AG08396 (cell line): ENCODE data around the gene HOXC9.

Experiments used
- DNase-seq: peaks from one replicate; pipeline ENCODE4 v3.0.0; 2012; ENCODE audit warnings: low spot score, mixed read lengths

Gene HOXC9

DNA sequence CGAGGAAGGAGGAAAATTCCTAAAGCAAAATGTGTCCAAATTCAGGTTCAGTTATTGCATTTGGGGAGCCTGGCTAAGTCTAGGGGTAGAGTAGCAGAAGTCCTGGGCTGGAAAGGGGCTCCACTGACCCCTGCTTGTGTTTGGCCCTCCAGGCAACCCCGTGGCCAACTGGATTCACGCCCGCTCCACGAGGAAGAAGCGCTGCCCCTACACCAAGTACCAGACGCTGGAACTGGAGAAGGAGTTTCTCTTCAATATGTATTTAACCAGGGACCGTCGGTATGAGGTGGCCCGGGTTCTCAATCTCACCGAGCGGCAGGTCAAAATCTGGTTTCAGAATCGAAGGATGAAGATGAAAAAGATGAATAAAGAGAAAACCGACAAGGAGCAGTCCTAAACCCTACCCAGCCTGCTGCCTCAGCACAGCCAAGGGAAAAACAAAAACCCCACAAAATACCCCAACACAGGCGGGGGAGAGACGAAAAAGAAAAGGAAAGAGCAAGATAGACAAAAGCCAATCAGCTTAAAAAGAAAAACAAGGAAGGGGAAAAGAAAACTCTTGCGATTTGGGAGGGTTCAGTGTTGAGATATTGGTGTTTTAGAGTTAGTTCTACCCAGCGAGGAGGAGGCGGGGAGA is 2.4 kb downstream of the HOXC9 start:
- DNase-seq = no peak

DNA sequence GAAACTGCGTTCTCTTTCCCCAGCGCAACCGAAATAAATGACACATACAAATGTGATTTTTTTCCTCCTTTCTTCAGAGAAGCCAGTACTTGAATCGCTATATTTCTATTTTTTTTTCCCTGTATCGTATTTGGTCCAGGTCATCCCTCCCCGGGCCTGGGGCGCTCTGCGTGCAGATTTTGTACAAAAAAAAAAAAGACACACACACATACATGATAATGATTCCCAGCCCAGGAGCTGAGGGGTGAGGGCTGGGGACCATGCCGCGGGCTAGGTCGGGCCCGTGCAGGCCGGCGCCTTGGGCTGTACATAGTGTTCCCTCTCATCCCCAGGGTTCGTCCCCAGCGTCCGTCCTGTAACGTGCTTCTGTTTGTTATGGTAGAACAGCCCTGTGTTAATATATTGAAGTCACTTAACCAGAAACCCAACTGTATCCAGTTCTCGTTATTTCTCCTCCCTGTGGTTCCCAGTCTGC is 3.0 kb downstream of the HOXC9 start:
- no peak for DNase-seq

DNA sequence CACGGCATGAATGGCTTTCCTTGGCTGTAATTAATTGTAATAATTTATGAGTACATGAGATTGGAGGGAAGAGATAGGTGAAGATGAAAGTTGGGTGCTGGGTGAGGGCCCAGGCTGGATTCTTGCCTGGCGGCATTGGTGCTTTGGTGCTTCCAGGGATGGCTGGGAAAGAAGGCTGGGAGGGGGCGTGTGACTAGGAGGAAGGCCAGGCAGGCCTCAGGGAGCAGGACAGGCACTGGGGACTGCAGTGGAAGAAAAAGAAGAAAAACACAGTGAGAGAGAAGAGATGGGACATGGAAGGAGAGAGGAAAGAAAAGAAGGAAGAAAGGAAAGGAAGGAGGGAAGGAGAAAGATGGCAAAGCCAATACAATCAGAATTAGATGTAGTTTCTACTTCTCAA is 3.7 kb downstream of the HOXC9 start:
- DNase-seq = no peak

DNA sequence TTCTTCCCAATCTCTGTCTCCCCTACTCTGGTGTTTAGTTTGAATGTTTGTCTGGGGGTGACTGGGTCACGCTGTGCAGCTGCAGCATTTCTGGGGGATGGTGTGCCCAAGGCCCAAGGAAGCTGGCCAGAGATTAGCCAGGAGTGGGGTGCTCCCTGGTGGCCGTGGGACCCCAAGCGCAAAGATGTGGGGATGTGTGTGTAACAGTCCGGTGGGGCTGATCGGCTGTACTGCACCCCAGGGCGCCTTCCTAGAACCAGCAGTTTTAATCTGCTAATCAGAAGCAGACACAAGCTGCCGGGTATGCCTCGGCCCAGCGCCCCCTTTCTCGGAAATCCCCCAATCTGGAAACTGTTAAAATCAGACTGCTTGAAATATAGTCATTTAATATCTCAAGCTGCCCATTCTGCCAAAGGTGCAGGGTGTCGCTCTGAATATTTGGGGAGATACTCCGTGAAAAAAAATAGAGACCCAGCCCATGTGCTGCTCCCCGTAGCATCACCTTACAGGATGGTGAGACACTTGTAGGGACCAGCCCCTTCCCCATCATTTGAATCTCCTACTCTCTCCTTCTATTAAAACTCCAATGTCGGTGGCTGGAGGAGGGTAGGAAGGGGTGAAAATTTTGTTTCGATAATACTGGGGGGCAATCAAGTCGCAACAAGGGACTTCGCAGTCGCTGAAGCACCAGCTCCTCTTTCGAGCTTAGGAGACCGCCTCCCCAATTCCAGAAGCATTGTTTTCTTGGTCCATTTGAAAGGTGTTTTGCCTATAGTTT is 4.3 kb downstream of the HOXC9 start:
- no peak for DNase-seq

DNA sequence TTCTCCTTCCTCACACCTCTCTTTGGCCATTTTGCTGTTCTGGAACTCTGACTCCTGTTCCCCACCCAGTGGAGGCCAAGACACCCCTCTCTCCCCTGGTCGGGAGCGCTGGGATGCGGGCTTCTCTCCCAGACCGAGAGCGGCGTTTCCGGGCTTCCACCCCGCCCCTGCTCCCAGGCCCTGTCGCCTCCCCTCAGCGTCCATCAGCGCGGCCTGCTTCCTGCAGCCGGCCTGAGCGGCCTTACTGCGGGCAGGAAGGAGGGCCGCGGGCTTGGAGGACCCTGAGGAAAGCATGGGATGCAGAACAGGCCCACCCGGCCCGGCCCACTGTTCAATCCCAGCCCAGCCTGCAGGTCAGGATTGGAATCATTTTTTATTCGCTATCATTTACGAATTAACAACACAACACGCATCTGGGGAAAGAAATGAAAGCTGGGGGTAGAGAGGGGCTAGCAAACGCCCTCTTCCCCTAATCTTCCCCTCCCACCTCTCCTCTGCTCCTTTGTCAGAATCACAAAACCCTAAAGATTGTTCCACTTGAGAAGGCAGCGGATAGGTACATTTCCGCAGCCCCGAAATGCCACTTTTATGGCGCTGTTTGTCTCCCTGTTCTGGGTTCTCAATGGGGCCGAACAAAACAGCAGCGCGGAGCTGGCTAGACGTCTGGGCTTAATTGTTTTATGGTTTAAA is 5.0 kb downstream of the HOXC9 start:
- DNase-seq = no peak

DNA sequence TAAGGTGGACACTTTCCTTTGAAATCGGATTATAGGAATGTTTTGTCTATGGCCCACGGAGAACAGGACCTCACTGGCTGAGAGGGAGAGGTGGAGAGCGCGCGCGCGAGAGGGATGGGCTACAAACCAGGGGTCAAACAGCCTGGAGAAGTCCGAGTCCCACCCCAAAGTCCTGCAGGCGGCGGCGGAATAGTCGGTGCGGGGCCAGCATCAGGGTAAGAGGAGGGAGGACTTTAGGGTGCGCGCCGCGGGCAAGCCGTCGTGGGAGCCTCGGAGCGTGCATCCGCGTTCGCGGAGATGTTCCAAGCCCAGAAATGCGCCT is 5.5 kb downstream of the HOXC9 start:
- no peak for DNase-seq

DNA sequence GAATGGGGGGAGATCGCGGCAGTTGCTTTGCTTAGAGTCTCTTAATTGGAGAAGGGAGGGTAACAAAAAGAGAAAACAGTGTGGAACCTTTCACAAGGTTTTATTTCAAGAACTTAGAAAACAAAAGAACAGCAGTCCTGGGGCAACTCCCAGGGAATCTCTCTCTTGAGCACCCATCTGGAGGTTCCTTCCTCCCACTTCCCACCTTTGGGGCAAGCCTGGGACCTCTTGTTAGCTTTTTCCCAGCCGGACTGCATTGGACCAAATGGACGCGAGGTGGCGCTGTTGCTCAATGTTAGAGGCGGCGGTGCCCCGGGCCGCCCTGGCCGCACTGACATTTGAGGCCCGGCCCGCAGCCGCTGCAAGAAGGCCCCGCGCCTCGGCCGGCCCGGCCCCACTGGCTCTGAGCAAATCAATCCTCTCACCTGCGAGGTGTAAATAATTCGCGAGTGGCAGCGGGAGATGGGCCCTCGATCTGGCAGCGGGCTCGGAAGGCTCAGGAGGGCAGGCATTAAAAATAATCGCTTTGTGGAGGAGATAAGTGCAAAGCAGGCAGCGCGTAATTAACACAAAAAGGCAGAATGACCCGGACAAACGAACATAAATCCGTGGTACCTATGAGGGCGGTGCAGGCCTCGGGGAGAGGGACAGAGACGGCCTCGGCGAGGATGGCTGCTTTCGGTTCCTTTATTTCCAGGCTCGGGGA is 6.0 kb downstream of the HOXC9 start:
- DNase-seq = peak; percentile 92

DNA sequence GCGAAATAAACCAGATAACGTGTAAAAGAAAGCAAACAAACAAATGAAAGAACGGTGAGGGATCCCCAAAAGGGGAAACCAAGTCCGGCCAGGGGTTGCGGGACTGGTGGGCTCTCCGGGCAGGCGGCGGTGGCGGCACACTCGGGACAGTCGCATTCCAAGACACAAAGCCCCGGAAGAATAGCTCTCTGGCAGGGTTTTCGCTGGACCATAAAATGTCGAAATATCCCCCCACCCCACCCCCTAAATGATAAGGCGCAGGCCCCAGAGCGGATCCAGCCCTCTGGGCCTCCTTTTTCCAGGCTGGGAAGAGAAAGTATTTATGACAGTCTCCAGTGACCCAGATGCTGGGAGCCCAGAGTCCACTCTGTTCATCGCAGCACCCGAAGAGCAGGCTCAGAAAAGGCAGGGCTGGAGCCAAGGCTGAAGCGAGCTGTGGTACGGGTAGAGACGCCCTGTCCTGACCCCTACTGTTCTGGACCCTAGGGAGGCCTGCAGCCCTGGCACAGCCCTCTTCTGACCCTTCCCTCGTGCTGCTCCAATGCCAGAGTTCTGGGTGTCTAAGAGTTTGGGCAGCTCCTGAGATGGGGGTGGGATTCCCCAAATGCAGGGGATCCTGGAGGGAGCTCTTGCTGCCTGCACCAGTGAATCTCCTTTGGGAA is 6.7 kb downstream of the HOXC9 start:
- DNase-seq = no peak

DNA sequence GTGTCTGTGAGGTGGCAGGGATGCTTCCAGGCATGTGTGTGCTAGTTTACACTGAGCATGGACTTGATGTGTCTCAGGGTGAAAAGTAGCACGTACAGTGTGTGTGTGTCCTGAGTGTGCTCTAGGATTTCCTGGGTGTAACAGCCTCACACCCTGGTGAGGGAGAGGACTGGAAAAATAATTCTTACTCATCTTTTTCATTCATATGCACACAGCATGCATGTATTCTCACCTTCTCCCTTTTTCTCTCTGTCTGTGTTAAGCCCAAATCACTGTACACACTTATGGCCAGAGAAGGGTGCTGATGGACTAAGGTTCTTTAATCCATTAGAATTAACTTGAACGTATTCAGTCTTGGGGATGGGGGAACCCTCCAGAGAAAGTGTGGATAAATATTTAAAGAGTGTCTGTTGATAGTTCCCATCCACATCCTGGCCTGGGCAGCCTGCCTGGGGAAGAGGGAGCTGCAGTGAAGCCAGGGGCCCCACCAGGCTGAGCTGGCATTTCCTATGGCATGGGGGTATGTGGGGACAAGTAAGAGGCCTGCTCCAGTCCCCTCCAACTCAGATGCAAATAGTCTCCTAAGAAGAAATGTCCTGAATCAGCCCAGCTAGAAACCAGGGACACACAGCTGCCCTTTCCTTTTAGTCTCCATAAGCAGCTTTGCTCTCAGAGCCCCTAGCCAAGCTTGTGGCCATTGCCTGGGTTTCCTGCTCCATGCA is 7.7 kb downstream of the HOXC9 start:
- no peak for DNase-seq

DNA sequence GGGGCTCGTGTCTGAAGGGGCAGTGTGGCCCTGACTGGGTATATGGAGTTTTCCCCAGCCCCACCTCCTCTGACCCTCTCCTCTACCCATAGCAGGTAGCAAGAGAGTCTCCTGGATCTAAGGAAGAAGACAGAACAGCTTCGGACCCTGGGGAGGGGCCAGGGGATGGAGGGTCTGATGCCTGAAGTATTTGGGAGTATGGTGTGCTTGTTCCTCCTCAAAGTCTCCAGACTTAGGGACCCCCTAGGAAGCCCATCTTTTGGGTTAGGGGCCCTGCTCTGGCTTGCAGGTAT is 8.2 kb downstream of the HOXC9 start:
- no peak for DNase-seq

DNA sequence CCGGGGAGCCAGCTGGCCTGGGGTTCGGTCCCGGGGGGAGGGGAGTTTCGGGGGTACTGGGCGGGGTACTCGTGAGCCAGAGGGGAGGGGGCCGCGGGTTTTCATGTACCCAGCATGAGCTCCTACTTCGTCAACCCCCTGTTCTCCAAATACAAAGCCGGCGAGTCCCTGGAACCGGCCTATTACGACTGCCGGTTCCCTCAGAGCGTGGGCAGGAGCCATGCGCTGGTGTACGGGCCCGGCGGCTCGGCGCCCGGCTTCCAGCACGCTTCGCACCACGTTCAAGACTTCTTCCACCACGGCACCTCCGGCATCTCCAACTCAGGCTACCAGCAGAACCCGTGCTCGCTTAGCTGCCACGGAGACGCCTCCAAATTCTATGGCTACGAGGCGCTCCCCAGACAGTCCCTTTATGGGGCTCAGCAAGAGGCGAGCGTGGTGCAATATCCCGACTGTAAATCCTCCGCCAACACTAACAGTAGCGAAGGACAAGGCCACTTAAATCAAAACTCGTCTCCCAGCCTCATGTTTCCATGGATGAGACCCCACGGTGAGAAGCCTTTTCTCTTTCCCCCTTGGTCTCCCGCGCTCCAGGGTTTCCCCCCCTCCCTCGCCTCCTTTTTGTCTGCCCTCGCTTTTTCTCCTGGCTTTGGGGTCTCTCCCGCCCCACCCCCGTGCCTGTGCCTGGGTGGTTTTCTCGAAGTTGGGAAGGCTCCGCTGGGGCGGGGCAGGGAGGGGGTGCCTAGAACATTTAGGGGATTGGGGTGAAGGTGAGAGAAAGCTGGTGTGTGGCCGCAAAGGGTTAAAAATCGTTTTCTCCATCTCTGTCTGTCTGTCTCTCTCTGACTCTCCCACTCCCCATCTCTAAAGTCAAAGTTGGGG is 9.5 kb downstream of the HOXC9 start:
- peak; percentile 68 for DNase-seq

DNA sequence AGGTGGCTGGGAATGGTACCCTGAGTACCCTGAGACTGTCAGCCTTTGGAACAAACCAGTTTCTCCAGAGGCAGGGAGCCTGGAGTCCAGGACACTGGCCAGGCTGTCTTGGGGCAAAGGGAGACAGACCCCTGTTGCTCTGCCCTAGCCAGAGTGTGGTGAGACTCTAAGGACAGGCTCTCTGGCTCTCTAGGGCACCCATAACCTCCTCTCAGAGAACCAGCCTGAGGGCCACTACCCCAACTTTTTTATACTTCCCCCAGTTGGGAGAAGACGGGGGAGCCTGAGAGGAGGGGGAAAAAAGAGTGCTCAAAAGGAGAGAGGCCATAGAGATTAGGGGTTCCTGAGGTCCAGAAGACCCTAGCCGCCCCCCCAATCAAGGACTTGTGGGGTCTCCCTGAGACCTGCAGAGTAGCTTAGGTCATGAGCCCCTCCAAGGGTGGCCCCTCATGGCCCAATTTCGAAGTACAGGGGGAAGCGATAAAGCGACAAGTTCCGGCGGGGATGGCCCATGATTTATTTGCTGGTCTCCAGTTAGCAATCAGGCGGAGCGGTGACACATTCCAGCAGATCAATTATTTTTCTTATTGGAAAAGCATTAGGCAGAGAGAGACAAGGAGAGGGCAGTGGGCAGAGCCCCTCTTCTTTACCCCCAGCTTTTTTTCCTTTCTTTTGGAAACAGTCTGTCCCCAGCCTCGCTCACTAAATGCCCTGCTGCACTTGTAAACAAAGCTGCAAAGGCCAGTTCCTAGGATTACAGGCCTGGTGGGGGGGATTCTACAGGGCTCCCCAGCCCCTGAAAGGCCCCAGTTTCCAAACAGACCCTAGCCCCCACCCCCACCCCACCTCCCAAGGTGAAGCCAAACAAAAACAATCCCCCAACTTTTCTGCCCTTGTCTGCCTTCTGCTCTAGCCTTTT is 10.4 kb downstream of the HOXC9 start:
- DNase-seq = no peak

DNA sequence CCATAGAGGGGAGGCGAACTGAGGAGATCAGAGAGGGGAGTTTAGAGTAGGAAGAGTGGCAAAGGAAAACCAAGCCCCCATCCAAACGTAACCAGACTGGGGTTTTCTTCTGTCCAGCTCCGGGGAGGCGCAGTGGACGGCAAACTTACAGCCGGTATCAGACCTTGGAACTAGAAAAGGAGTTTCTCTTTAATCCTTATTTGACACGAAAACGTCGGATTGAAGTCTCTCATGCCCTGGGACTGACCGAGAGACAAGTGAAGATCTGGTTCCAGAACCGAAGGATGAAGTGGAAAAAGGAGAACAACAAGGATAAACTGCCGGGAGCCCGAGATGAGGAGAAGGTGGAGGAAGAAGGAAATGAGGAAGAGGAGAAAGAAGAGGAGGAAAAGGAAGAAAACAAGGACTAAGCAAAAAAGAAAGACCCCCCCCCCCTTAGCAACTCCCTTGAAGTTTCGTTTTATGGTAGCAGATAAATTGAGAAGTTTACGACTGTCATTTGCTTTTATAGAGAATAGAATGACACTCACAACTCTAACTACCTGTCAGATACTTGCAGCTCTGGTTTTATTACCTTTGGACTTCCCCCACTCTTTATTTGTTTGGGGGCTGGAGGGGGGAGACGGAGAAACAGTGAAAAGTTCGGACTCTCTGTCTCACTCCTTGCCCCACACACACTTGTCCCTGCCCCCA is 11.2 kb downstream of the HOXC9 start:
- no peak for DNase-seq

DNA sequence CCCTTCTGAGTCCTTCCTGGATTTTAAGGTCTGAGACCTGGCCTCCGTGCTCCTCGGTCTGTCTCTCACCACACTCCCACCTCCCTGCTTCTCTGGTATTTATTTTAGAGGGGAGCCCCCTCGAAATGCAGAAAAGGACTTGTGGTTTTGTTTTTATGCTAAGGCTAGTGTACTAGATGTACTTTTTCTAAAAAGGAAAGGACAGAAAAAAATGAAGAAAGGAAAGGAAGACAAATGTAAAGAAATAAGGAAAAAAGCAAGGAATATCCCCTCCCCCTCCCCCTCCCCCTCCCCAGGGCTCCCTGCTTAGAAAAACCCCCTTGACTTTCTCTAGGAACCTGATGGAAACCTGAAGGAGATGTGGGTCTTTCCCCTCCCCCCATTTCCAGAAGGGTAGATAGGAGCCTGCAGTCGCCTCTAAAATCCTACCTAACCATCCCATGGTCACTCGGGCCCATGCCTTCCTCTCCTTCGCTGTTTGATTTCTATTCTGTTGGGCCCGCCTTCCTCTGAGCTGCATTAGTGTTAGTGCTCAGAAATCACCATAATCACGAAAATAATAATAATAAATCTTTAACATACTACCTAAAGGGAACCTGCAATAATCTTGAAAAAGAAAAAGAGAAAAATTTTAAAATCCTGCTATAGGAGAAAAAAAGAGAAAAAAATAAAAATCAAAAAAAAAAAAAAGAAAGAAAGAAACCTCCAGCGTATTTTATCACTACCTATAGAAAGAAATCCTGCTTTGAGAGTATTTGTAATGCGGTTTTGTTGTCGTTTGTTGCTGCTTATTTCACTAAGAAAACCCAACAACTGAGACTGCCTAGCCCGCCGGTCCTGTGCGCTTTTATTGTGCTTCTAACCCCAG is 11.9 kb downstream of the HOXC9 start:
- no peak for DNase-seq

DNA sequence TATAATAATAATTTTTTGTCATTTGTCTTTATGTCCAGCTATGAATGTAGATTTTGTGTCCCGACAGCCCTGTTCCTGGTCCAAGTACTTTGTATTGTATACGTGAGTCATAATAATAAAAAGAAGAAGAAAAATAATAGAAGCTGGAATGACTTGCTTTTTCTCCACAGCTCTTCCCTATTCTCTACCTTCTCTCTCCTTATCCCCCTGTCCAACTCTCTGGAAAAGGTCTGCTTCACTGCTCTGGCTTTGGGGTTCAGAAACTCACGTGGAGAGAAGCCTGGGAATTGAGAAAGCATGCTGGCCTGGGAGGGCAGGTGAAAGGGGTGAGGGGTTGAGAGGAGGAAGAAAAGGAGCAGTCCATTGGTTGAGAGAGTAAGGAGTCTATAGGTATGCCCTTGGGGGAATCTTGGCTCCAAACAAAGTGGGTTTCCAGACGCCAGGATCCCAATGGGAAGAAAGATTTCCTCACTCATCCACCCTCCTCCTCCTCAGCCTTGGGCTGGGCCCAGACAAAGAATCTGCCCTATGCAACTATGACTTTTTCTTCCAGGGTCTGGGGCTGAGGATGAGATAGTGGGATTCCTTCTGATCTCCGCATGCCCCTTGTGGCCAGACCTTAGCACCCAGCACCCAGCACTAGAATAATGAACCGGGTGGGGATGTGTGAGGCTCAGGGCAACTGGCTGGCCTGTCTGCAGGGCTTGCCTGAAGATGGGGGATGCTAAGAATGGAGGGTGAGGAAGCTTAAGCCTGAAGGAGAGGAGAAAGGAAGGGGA is 12.9 kb downstream of the HOXC9 start:
- DNase-seq = no peak

DNA sequence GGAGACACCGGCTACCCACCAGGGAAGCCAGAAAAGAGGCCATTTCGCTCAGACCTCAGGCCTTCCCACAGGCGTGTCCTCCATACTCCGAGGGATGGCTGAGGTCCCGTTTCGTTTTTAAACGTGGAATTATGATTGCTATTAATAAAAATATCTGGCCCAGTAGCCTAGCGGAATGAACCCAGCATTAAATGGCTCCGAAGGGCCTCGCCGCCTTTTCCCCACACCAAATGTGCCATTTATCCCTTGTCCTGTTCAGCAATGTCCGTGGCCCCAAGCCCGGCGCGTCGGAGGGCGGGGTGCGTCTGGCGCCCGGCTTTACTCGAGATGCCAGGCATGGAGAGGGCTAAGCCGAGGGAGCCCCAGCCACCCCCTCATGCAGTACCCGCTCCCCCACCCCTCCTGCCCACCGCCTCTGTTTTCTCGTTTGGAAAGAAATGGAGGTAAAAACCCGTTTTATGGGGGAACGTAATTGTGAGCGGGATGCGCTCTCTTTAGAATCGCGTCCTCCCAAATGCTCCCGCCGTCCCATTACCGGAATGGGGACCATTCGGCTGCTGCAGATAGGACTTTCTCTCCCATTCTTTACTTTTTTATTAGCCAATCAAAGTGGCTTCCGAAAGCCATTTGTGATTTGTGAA is 14.5 kb downstream of the HOXC9 start:
- DNase-seq = no peak
